Liver (tissue), 3 donors: ENCODE data around the gene THEM5.
"Not testable (repeated sequence)": the region's sequence is repeated elsewhere in the genome, so short reads cannot be mapped to it uniquely, and the experiment has no call there.

ENCODE experiments used
- CTCF ChIP-seq: fragments of 150-350 bp; IDR thresholded peaks from 2 replicates; pipeline ENCODE4 v1.5.1; 2017; ENCODE audit warnings: improper control_type of control experiment, low read depth, low read length; ENCODE audit not compliant: missing input control
- FOXA1 ChIP-seq: IDR thresholded peaks from 2 replicates; pipeline ENCODE4 v1.6.1; 2016; ENCODE audit warnings: antibody characterized with exemption
- GABPA ChIP-seq, 2 donors: IDR thresholded peaks in 1 of 2; conservative IDR thresholded peaks in 1 of 2; 2 replicates each; pipeline ENCODE4 v1.6.1; 2016; ENCODE audit warnings: antibody characterized with exemption in 2 of 2, mild to moderate bottlenecking in 1 of 2, moderate library complexity in 1 of 2
- HNF4G ChIP-seq: IDR thresholded peaks from 2 replicates; pipeline ENCODE4 v1.6.1; 2016; ENCODE audit warnings: antibody characterized with exemption
- JUND ChIP-seq, 2 donors: IDR thresholded peaks; 2 replicates each; pipeline ENCODE4 v1.6.1; 2016; ENCODE audit warnings: antibody characterized with exemption in 2 of 2
- MAX ChIP-seq: IDR thresholded peaks from 2 replicates; pipeline ENCODE4 v1.6.1; 2016; ENCODE audit warnings: antibody characterized with exemption
- RAD21 ChIP-seq, 2 donors: IDR thresholded peaks; 2 replicates each; pipeline ENCODE4 v1.6.1; 2016; ENCODE audit warnings: antibody characterized with exemption in 2 of 2, mild to moderate bottlenecking in 2 of 2
- REST ChIP-seq: IDR thresholded peaks from 2 replicates; pipeline ENCODE4 v1.6.1; 2016; ENCODE audit warnings: antibody characterized with exemption, mild to moderate bottlenecking
- SP1 ChIP-seq: IDR thresholded peaks from 2 replicates; pipeline ENCODE4 v1.6.1; 2018; ENCODE audit warnings: antibody characterized with exemption, mild to moderate bottlenecking
- TAF1 ChIP-seq: conservative IDR thresholded peaks from 2 replicates; pipeline ENCODE4 v1.6.1; 2016; ENCODE audit warnings: antibody characterized with exemption, mild to moderate bottlenecking
- TF ChIP-seq, protein P1 (sequence below): IDR thresholded peaks from 2 replicates; pipeline ENCODE4 v1.6.1; 2016; ENCODE audit warnings: antibody characterized with exemption
- donor health status: healthy.
- donor health status: healthy.

DNA sequence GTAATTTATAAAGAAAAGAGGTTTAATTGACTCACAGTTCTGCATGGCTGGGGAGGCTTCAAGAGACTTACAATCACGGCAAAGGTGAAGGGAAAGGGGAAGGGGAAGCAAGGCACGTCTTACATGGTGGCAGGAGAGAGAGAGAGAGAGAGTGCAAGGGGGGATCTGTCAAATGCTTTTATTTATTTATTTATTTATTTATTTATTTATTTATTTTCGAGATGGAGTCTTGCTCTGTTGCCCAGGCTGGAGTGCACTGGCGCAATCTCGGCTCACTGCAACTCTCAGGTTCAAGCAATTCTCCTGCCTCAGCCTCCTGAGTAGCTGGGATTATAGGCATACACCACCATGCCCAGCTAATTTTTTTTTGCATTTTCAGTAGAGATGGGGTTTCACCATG lies 29.4 kb upstream of the THEM5 start:
- TF ChIP-seq MAX; FOXA1; CTCF; SP1; RAD21 (IDR thresholded peaks at IDR 0.05); TAF1; GABPA (IDR thresholded peaks at IDR 0.05 in 1 of 2, conservative IDR thresholded peaks at IDR 0.05 in 1 of 2); JUND (IDR thresholded peaks at IDR 0.05); HNF4G; REST: not testable (repeated sequence)
- TF ChIP-seq, protein P1, sequence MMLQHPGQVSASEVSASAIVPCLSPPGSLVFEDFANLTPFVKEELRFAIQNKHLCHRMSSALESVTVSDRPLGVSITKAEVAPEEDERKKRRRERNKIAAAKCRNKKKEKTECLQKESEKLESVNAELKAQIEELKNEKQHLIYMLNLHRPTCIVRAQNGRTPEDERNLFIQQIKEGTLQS: not testable (repeated sequence)
